ENCODE data around the gene NPW. TPM values are rescaled to one million over a fixed set of nuclear protein-coding genes. Genes with fewer than 3 reads are reported as not detected.

NPW gene
- total RNA-seq, 1 donor from 2014 or later = 3.9 TPM

DNA sequence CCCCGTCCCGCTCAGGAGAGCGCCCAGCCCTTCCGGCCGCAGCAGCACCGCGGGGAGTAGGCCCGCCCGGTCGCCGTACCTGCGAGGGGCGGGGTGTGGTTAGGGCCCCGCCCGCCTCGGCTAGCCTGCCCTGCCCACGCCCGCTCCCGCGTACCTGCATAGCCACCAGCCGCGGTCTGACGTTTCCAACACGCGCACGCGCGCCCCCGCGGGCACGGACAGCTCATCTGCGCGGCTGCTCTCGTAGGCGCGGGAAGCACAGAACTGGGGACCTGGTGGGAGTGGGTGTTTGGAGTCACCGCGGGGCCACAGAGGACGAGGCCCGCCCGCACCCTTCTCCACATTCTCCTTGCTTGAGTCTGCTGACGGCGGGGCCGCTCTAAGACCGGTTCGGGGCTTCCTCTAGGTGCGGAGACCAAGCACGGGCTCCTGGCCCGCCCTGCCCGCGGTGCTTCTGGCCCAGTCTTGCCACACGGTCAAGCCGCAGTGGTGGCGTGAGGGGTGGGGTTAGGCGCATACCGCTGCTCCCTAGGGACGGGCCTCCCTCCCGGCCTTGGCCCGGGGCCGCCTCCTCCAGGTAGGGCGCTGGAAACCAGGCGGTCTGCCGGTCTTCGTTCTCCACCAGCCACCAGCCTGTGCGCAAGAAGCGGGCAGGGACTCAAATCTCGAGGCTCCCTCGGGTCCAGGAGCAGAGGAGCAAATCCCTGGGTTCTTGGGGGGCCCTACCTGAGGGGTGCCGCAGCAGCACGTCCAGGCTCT is 40.1 kb upstream of the NPW start:
- no peak overlapping the region for H3K4me3 Mint-ChIP-seq
- intact Hi-C loops (cut with micrococcal nuclease) = loop anchor here (5.0 kb wide), 1 partner anchor 43 kb away; no protein-coding TSS in a partner anchor
- H3K9me3 Mint-ChIP-seq = no peaks in the 10 kb centered on the region
- H3K27ac Mint-ChIP-seq = no peak overlapping the region
- H3K4me1 Mint-ChIP-seq (ENCODE audit: low read depth) = no peaks in the 10 kb centered on the region
- no peak for DNase-seq (ENCODE audit: low spot score)
- peaks cover 12% of the 10 kb centered on the region for H3K36me3 Mint-ChIP-seq (ENCODE audit: low read depth)
- H3K27me3 Mint-ChIP-seq (ENCODE audit: insufficient read depth) = peaks cover 29% of the 10 kb centered on the region

DNA sequence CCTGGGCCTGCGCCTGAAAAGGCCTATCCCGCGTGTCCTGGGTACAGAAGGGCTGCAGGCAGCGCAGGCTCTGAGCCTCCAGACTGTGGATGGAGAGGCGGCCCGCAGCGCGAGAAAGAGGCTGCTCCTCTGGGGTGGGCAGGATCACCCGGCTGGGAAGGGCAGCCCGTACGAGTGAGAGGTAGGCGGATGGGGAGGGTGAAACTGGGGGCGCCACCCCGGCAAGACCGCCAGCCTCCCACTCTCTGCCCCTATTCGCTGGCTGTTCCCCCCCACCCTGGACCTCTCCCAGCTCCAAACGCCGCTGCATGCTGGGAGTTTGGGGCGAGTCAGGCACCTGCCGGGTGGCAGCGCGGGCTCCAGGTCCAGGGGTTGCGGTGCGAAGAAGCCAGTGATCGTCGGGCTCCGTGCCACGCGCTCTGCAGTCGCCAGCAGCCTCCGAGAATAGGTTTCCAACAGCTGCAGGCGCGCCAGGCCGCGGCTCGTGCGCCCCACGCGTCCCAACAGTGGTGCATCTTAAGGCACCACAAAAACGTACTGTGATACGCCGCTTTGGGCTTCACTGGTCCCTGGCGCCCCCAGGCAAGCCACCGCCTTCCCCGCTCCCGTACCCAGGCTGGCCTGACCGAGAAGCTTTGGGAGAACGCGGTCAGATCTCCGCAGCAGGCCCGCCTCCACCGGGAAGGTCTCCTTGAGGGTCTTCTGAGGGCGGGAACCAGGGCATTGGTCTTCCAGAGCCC is 39.4 kb upstream of the NPW start:
- no peak for DNase-seq (ENCODE audit: low spot score)
- Mint-ChIP-seq H3K36me3 (ENCODE audit: low read depth) (peaks cover 11% of the 10 kb centered on the region), H3K4me1 (ENCODE audit: low read depth) (no peaks in the 10 kb centered on the region), H3K27me3 (ENCODE audit: insufficient read depth) (peaks cover 29% of the 10 kb centered on the region), H3K4me3 (no peak overlapping the region), H3K27ac (no peak overlapping the region), H3K9me3 (no peaks in the 10 kb centered on the region)
- intact Hi-C loops (cut with micrococcal nuclease) = loop anchor here (5.0 kb wide), 1 partner anchor 42 kb away; no protein-coding TSS in a partner anchor

DNA sequence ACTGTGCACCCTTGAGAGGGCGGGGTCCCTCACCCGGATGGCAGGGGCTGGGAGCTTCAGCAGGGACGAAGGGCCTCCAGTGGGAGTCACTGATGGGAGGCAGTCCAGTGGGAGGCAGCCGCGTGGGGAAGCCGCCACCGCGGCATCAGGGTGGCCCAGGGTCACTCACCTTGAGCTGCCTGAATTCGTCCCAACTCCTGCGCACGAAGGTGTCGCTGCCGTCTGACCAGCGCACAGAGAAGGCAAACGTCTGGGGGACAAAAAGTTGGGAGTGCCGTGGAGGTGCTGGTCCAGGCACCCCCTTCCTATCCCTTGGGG is 38.9 kb upstream of the NPW start:
- H3K4me1 Mint-ChIP-seq (ENCODE audit: low read depth) = no peaks in the 10 kb centered on the region
- peaks cover 29% of the 10 kb centered on the region for H3K27me3 Mint-ChIP-seq (ENCODE audit: insufficient read depth)
- H3K9me3 Mint-ChIP-seq = no peaks in the 10 kb centered on the region
- no peak for DNase-seq (ENCODE audit: low spot score)
- no peak overlapping the region for H3K4me3 Mint-ChIP-seq
- H3K27ac Mint-ChIP-seq = no peak overlapping the region
- H3K36me3 Mint-ChIP-seq (ENCODE audit: low read depth) = peaks cover 13% of the 10 kb centered on the region
- intact Hi-C loops (cut with micrococcal nuclease) = loop anchor here (5.0 kb wide), 1 partner anchor 42 kb away; no protein-coding TSS in a partner anchor

DNA sequence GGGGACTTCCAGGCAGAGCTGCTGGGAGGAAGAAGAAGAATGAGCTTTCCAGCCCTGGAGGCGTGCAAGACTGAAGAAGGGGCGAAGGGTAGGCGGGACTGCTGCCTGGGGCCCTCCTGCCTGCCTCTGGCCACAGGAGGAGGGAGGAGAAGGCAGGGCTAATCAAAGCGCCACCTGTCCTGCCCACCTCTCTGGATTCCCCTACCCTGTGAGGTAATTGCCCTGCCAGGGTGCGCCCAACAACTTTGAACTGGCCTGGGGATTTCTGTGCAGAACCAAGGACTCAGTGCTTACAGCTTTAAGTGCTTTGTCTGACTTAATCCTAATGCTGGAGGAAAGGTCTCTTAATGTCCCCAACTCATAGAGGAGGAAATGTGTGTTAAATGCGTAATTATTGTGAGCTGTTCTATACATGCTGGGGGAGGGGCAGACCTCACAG is 38.2 kb upstream of the NPW start, which contains the start of gene NOXO1:
NOXO1 (minus strand) TSS at position 72 of the 439 bp plus-strand sequence. CDS start 290 bp downstream, outside the sequence.
- Mint-ChIP-seq H3K4me1 (ENCODE audit: low read depth) (no peaks in the 10 kb centered on the region), H3K27ac (no peak within 1 kb of the TSS), H3K36me3 (ENCODE audit: low read depth) (peaks cover 10% of the 10 kb centered on the region), H3K4me3 (peak within 1 kb of the TSS; percentile 77), H3K27me3 (ENCODE audit: insufficient read depth) (peaks cover 29% of the 10 kb centered on the region), H3K9me3 (no peaks in the 10 kb centered on the region)
- DNase-seq (ENCODE audit: low spot score) = no peak
- intact Hi-C loops (cut with micrococcal nuclease) = loop anchor here (5.0 kb wide), 1 partner anchor 41 kb away; no protein-coding TSS in a partner anchor

DNA sequence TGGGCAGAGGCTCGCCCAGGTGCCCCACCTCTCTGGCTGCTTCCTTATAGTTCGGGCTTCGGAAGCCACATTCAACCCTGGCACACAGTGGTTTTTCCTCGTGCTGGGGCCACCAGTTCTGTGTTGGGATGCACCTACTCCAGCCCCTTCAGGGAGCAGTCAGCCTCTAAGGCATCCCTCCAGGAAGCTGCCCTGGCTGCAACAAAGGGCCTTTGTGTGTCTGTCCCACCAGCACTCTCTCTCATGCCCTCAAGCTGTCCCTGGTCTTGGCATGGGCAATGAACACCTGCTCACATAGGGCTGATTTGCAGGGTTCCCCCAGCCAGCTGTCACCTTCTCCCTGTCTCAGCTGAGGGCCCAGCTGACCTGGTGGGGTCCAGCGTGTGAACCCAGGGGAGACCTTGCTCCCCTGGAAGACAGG is 37.6 kb upstream of the NPW start:
- Mint-ChIP-seq H3K27ac (no peak overlapping the region), H3K4me1 (ENCODE audit: low read depth) (no peaks in the 10 kb centered on the region), H3K9me3 (no peaks in the 10 kb centered on the region), H3K4me3 (no peak overlapping the region), H3K27me3 (ENCODE audit: insufficient read depth) (peaks cover 29% of the 10 kb centered on the region), H3K36me3 (ENCODE audit: low read depth) (peaks cover 15% of the 10 kb centered on the region)
- no peak for DNase-seq (ENCODE audit: low spot score)
- intact Hi-C loops (cut with micrococcal nuclease) = loop anchor here (5.0 kb wide), 1 partner anchor 40 kb away; no protein-coding TSS in a partner anchor

DNA sequence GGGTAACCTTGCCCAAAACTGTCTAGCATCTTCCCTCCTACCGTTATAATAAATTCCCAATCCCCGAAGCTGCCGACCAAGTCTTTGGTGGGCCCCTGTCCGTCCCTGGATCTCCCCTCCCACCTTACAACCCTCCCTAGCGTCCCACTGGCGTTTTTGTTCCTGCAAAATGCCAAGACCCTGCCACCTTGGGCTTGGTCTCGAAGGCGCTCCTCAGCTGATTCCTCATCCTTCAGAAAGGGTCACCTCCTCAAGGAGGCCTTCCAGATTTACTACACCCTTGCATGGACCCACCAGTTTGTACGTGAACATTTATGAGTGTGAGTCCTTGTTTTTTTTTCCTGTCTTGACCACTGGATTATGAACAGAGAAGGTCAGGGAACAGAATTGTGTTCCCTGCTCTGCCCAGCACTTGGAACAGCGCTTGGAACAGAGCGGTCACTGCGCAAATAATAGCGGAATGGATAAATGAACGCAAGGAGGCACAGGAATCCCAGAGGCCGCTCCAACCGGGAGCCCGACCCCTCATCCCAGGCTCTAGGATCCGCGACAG is 36.5 kb upstream of the NPW start:
- DNase-seq (ENCODE audit: low spot score) = no peak
- peaks cover 29% of the 10 kb centered on the region for H3K27me3 Mint-ChIP-seq (ENCODE audit: insufficient read depth)
- peak overlapping the region; percentile 21 for H3K27ac Mint-ChIP-seq
- H3K4me3 Mint-ChIP-seq = peak overlapping the region; percentile 77
- H3K9me3 Mint-ChIP-seq = no peaks in the 10 kb centered on the region
- peaks cover 12% of the 10 kb centered on the region for H3K36me3 Mint-ChIP-seq (ENCODE audit: low read depth)
- no peaks in the 10 kb centered on the region for H3K4me1 Mint-ChIP-seq (ENCODE audit: low read depth)
- intact Hi-C loops (cut with micrococcal nuclease) = loop anchor here (5.0 kb wide), 1 partner anchor 39 kb away; no protein-coding TSS in a partner anchor

DNA sequence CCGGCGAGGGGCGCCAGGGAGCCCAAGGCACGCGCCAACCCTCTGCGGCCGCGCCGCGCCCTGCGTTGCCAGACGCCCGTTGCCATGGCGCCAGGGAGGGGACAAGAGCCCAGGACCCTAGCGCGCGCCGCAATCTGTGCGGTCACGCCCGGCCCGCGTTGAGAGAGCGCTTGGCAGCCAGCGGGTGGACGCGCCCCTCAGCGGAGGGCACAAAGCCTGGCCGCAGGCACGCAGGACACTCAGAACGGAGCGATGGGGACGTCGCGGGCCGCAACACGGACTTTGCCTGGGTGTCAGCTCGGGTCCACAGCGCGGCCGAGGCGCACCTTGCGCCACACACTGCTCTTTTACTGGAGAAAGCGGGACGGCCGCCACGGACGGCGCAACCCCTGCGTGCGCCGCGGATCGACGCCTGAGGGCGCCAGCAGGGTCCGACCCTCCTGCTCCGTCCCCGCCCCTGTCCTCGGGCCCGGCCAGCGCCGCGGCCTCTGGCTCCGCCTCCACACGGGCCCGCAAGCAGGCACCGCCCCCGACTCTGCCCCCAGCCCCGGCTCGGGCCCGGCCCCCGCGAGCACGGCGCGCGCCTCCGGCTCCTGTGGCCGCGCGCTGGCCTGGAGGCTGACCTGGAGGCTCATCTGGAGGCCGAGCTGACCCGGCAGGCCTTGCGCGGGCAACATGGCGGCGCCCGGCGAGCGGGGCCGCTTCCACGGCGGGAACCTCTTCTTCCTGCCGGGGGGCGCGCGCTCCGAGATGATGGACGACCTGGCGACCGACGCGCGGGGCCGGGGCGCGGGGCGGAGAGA is 35.8 kb upstream of the NPW start, which contains the start of gene GFER:
GFER (plus strand) TSS at position 650 of the 803 bp plus-strand sequence; CDS start at position 676, 26 bp downstream.
- DNase-seq (ENCODE audit: low spot score) = peak; percentile 80
- H3K27me3 Mint-ChIP-seq (ENCODE audit: insufficient read depth) = peaks cover 32% of the 10 kb centered on the region
- H3K9me3 Mint-ChIP-seq = no peaks in the 10 kb centered on the region
- H3K27ac Mint-ChIP-seq = peak within 1 kb of the TSS; percentile 29
- intact Hi-C loops (cut with micrococcal nuclease) = loop anchor here (1.0 to 5.0 kb wide), 4 partner anchors 9 to 39 kb away; partner anchors contain the start of genes NDUFB10 and TBL3
- H3K4me3 Mint-ChIP-seq = peak within 1 kb of the TSS; percentile 84
- H3K4me1 Mint-ChIP-seq (ENCODE audit: low read depth) = peaks cover 4% of the 10 kb centered on the region
- peaks cover 14% of the 10 kb centered on the region for H3K36me3 Mint-ChIP-seq (ENCODE audit: low read depth)

DNA sequence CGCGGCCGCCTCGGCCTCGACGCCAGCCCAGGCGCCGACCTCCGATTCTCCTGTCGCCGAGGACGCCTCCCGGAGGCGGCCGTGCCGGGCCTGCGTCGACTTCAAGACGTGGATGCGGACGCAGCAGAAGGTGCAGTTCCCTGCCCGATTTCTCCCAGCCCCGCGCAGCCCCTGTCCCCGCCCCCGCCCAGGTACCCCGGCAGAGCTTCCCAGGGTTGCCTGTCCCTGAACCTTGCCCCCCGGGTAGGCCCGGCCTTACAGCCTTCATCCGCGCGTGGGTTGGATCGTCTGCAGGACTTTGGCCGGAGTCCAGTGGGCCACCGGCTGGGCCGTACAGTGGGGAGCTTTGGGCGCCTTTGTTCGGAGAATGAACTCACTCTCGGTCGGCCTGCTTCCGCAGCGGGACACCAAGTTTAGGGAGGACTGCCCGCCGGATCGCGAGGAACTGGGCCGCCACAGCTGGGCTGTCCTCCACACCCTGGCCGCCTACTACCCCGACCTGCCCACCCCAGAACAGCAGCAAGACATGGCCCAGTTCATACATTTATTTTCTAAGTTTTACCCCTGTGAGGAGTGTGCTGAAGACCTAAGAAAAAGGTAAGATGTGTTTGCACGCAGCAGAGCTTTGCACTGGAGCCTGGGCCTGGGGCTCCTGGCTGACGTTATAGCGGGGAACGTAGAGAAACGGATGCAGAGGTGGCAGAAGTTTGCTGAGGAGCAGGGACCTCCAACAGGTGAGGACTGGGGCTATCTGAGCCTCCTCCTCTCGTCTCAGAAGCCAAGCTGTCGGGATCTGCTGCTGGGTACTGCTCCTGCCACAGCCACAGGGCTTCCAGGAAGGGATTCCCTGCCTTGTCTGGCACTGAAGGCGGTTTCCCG is 35.0 kb upstream of the NPW start:
- Mint-ChIP-seq H3K36me3 (ENCODE audit: low read depth) (peaks cover 14% of the 10 kb centered on the region), H3K4me1 (ENCODE audit: low read depth) (peaks cover 8% of the 10 kb centered on the region), H3K4me3 (peak overlapping the region; percentile 84), H3K27me3 (ENCODE audit: insufficient read depth) (peaks cover 39% of the 10 kb centered on the region), H3K9me3 (no peaks in the 10 kb centered on the region), H3K27ac (peak overlapping the region; percentile 29)
- intact Hi-C loops (cut with micrococcal nuclease) = loop anchor here (1.0 to 5.0 kb wide), 4 partner anchors 8 to 38 kb away; partner anchors contain the start of genes NDUFB10 and TBL3
- no peak for DNase-seq (ENCODE audit: low spot score)

DNA sequence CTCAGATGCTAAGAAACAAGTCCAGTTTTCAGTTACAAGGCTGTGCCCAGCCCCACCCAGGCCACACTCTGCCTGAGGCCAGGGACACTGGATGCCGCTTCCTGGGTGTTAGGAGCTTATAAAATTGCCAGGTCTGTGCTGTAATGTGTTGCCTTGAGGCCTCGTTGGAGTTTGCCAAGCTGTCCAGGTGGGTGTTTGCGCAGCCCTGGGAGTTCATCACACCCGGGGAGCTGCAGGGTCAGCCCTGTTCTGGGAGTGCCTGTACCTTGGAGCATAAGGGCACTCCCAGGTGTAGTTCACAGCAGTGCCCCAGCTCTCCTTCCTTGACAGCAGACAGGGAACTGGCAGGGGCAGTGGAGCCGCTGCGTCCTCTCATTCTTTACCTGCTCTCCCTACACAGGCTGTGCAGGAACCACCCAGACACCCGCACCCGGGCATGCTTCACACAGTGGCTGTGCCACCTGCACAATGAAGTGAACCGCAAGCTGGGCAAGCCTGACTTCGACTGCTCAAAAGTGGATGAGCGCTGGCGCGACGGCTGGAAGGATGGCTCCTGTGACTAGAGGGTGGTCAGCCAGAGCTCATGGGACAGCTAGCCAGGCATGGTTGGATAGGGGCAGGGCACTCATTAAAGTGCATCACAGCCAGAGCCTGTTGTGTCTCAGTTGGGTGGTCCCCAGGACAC is 34.0 kb upstream of the NPW start:
- peaks cover 8% of the 10 kb centered on the region for H3K4me1 Mint-ChIP-seq (ENCODE audit: low read depth)
- peaks cover 32% of the 10 kb centered on the region for H3K27me3 Mint-ChIP-seq (ENCODE audit: insufficient read depth)
- DNase-seq (ENCODE audit: low spot score) = no peak
- H3K9me3 Mint-ChIP-seq = no peaks in the 10 kb centered on the region
- no peak overlapping the region for H3K27ac Mint-ChIP-seq
- H3K36me3 Mint-ChIP-seq (ENCODE audit: low read depth) = peaks cover 14% of the 10 kb centered on the region
- intact Hi-C loops (cut with micrococcal nuclease) = no loop called here
- H3K4me3 Mint-ChIP-seq = peak overlapping the region; percentile 84

DNA sequence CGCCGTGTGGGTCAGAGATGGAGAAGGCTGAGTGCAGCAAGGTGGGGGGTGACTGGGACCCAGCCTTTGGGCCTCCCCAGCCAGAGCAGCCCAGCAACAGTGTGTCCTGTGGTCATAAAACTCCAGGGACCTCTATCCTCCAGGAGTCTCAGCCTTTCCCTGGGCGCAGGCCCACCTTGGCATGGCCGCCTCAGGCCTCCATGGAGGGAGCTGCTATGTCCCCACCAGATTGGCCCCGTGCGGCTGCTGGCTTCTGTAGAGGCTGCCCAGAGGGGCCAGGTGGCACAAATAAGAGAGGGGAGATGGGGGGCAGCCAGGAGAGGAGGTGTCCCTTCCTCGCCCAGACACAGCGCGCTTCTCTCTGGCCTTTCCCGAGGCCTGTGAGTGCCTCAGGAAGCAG is 32.4 kb upstream of the NPW start:
- intact Hi-C loops (cut with micrococcal nuclease) = no loop called here
- H3K4me3 Mint-ChIP-seq = no peak overlapping the region
- no peak for DNase-seq (ENCODE audit: low spot score)
- H3K36me3 Mint-ChIP-seq (ENCODE audit: low read depth) = peaks cover 14% of the 10 kb centered on the region
- H3K27ac Mint-ChIP-seq = no peak overlapping the region
- peaks cover 17% of the 10 kb centered on the region for H3K4me1 Mint-ChIP-seq (ENCODE audit: low read depth)
- no peaks in the 10 kb centered on the region for H3K9me3 Mint-ChIP-seq
- H3K27me3 Mint-ChIP-seq (ENCODE audit: insufficient read depth) = peaks cover 21% of the 10 kb centered on the region

Data from activated T-helper 1 cell treated with anti-CD3 and anti-CD28 coated beads, Interleukin-12 subunit alpha, Interleukin-12 subunit beta, Interleukin-2, Interleukin-4 antibody, amounts not matched to agents 30 ng/mL and 10 ng/mL and 1 ng/mL, durations not matched to agents 14 hours and 24 hours and 36 hours (primary cell).